ENCODE measurements around the gene ZC3H11A.
"Not testable (repeated sequence)": the region's sequence is repeated elsewhere in the genome, so short reads cannot be mapped to it uniquely, and the experiment has no call there.

ZC3H11A gene

GRCh38 chr1:203781962-203782361 lies 13.5 kb upstream of the ZC3H11A start:
- DNase-seq (ENCODE audit: low read depth) = no peak

- no peak for DNase-seq (ENCODE audit: low read depth)
Measured at GRCh38 chr1:203789966-203790365, 5.5 kb upstream of the ZC3H11A start.

GRCh38 chr1:203791498-203791897 lies 3.9 kb upstream of the ZC3H11A start:
- no peak for DNase-seq (ENCODE audit: low read depth)

- DNase-seq (ENCODE audit: low read depth) = no peak
Measured at GRCh38 chr1:203792486-203792885, 2.9 kb upstream of the ZC3H11A start.

- not testable (repeated sequence) for DNase-seq (ENCODE audit: low read depth)
Measured at GRCh38 chr1:203793561-203793960, 1.9 kb upstream of the ZC3H11A start.

GRCh38 chr1:203794764-203795440 lies 521 bp upstream of the ZC3H11A start:
- no peak for DNase-seq (ENCODE audit: low read depth)

- DNase-seq (ENCODE audit: low read depth) = peak; percentile 4
Measured at GRCh38 chr1:203796236-203796605, 798 bp downstream of the ZC3H11A start.

GRCh38 chr1:203797216-203797615 lies 1.8 kb downstream of the ZC3H11A start:
- DNase-seq (ENCODE audit: low read depth) = no peak

GRCh38 chr1:203797948-203798655 lies 2.7 kb downstream of the ZC3H11A start:
- no peak for DNase-seq (ENCODE audit: low read depth)

GRCh38 chr1:203799157-203799556 lies 3.7 kb downstream of the ZC3H11A start:
- no peak for DNase-seq (ENCODE audit: low read depth)

- no peak for DNase-seq (ENCODE audit: low read depth)
Measured at GRCh38 chr1:203799971-203800370, 4.5 kb downstream of the ZC3H11A start.

- DNase-seq (ENCODE audit: low read depth) = no peak
Measured at GRCh38 chr1:203805689-203806088, 10.3 kb downstream of the ZC3H11A start.

GRCh38 chr1:203807196-203807595 lies 11.8 kb downstream of the ZC3H11A start:
- no peak for DNase-seq (ENCODE audit: low read depth)

GRCh38 chr1:203813581-203814341 lies 18.3 kb downstream of the ZC3H11A start:
- DNase-seq (ENCODE audit: low read depth) = no peak

GRCh38 chr1:203818399-203818798 lies 23.0 kb downstream of the ZC3H11A start:
- no peak for DNase-seq (ENCODE audit: low read depth)

- DNase-seq (ENCODE audit: low read depth) = no peak
Measured at GRCh38 chr1:203823306-203823705, 27.9 kb downstream of the ZC3H11A start.

GRCh38 chr1:203826175-203826574 lies 30.8 kb downstream of the ZC3H11A start:
- no peak for DNase-seq (ENCODE audit: low read depth)

- no peak for DNase-seq (ENCODE audit: low read depth)
Measured at GRCh38 chr1:203828002-203828401, 32.6 kb downstream of the ZC3H11A start.

- DNase-seq (ENCODE audit: low read depth) = no peak
Measured at GRCh38 chr1:203828503-203828902, 33.1 kb downstream of the ZC3H11A start.

- DNase-seq (ENCODE audit: low read depth) = not testable (repeated sequence)
Measured at GRCh38 chr1:203829247-203829646, 33.8 kb downstream of the ZC3H11A start.

GRCh38 chr1:203835476-203835875 lies 40.1 kb downstream of the ZC3H11A start:
- DNase-seq (ENCODE audit: low read depth) = no peak

- DNase-seq (ENCODE audit: low read depth) = no peak
Measured at GRCh38 chr1:203839081-203839480, 43.7 kb downstream of the ZC3H11A start.

GRCh38 chr1:203840208-203840808 lies 44.9 kb downstream of the ZC3H11A start:
- no peak for DNase-seq (ENCODE audit: low read depth)
